T-helper 1 cell treated with Interleukin-12 subunit alpha and Interleukin-12 subunit beta and Interleukin-4 antibody, amounts not matched to agents 30 μg/mL and 1 μg/mL, for 36 hours (primary cell): ENCODE results near the gene ADAMTS15.

Source experiments
- H3K27ac Mint-ChIP-seq: one replicate; pipeline ENCODE4 v1.8.0; 2021; ENCODE audit warnings: mild to moderate bottlenecking, mixed read lengths
- H3K27me3 Mint-ChIP-seq: one replicate; pipeline ENCODE4 v1.8.0; 2021; ENCODE audit warnings: low read depth, mixed read lengths
- H3K36me3 Mint-ChIP-seq: one replicate; pipeline ENCODE4 v1.8.0; 2021; ENCODE audit warnings: low read depth, mixed read lengths
- H3K4me1 Mint-ChIP-seq: one replicate; pipeline ENCODE4 v1.8.0; 2021; ENCODE audit warnings: low read depth, mixed read lengths
- H3K4me3 Mint-ChIP-seq: one replicate; pipeline ENCODE4 v1.8.0; 2021; ENCODE audit warnings: mild to moderate bottlenecking, moderate library complexity, mixed read lengths
- H3K9me3 Mint-ChIP-seq: one replicate; pipeline ENCODE4 v1.8.0; 2021; ENCODE audit warnings: mixed read lengths

The ADAMTS15 gene

GRCh38 chr11:130511765-130512164 is 63.3 kb downstream of the ADAMTS15 start:
- Mint-ChIP-seq H3K4me1 (no peaks in the 10 kb centered on the region), H3K36me3 (no peaks in the 10 kb centered on the region), H3K27ac (no peak overlapping the region), H3K9me3 (peaks cover 13% of the 10 kb centered on the region), H3K4me3 (no peak overlapping the region), H3K27me3 (no peaks in the 10 kb centered on the region)

- Mint-ChIP-seq H3K9me3 (peaks cover 11% of the 10 kb centered on the region), H3K36me3 (no peaks in the 10 kb centered on the region), H3K4me1 (no peaks in the 10 kb centered on the region), H3K4me3 (no peak overlapping the region), H3K27me3 (no peaks in the 10 kb centered on the region), H3K27ac (no peak overlapping the region)
Observed at GRCh38 chr11:130512662-130513061, 64.2 kb downstream of the ADAMTS15 start.

- H3K27ac Mint-ChIP-seq, result no peak overlapping the region
- H3K27me3 Mint-ChIP-seq, result no peaks in the 10 kb centered on the region
- H3K9me3 Mint-ChIP-seq, result peaks cover 6% of the 10 kb centered on the region
- H3K4me3 Mint-ChIP-seq, result no peak overlapping the region
- H3K36me3 Mint-ChIP-seq, result no peaks in the 10 kb centered on the region
- no peaks in the 10 kb centered on the region for H3K4me1 Mint-ChIP-seq
Observed at GRCh38 chr11:130513132-130513531, 64.7 kb downstream of the ADAMTS15 start.

- no peaks in the 10 kb centered on the region for H3K9me3 Mint-ChIP-seq
- no peaks in the 10 kb centered on the region for H3K36me3 Mint-ChIP-seq
- H3K4me3 Mint-ChIP-seq, result no peak overlapping the region
- H3K27ac Mint-ChIP-seq, result no peak overlapping the region
- no peaks in the 10 kb centered on the region for H3K27me3 Mint-ChIP-seq
- no peaks in the 10 kb centered on the region for H3K4me1 Mint-ChIP-seq
Observed at GRCh38 chr11:130514316-130514715, 65.9 kb downstream of the ADAMTS15 start.

- Mint-ChIP-seq H3K4me3 (no peak overlapping the region), H3K36me3 (no peaks in the 10 kb centered on the region), H3K27ac (no peak overlapping the region), H3K9me3 (no peaks in the 10 kb centered on the region), H3K4me1 (no peaks in the 10 kb centered on the region), H3K27me3 (no peaks in the 10 kb centered on the region)
Observed at GRCh38 chr11:130514851-130515250, 66.4 kb downstream of the ADAMTS15 start.

- H3K4me3 Mint-ChIP-seq, result no peak overlapping the region
- H3K27ac Mint-ChIP-seq, result no peak overlapping the region
- no peaks in the 10 kb centered on the region for H3K27me3 Mint-ChIP-seq
Observed at GRCh38 chr11:130515829-130516553, 67.5 kb downstream of the ADAMTS15 start.

GRCh38 chr11:130516554-130517505 is 68.4 kb downstream of the ADAMTS15 start:
- H3K27ac Mint-ChIP-seq, result no peak overlapping the region
- no peaks in the 10 kb centered on the region for H3K27me3 Mint-ChIP-seq
- H3K4me3 Mint-ChIP-seq, result no peak overlapping the region
- no peaks in the 10 kb centered on the region for H3K36me3 Mint-ChIP-seq
- H3K4me1 Mint-ChIP-seq, result no peaks in the 10 kb centered on the region
- no peaks in the 10 kb centered on the region for H3K9me3 Mint-ChIP-seq

More at GRCh38 chr11:130515829-130516553, 67.5 kb downstream of the ADAMTS15 start:
- Mint-ChIP-seq H3K4me1 (no peaks in the 10 kb centered on the region), H3K36me3 (no peaks in the 10 kb centered on the region), H3K9me3 (no peaks in the 10 kb centered on the region)

GRCh38 chr11:130518164-130518680 is 69.8 kb downstream of the ADAMTS15 start:
- Mint-ChIP-seq H3K27ac (no peak overlapping the region), H3K36me3 (no peaks in the 10 kb centered on the region), H3K9me3 (no peaks in the 10 kb centered on the region), H3K4me3 (no peak overlapping the region), H3K27me3 (no peaks in the 10 kb centered on the region), H3K4me1 (no peaks in the 10 kb centered on the region)

GRCh38 chr11:130519128-130519932 is 70.9 kb downstream of the ADAMTS15 start:
- no peaks in the 10 kb centered on the region for H3K36me3 Mint-ChIP-seq
- H3K9me3 Mint-ChIP-seq, result no peaks in the 10 kb centered on the region
- H3K27ac Mint-ChIP-seq, result no peak overlapping the region
- H3K4me1 Mint-ChIP-seq, result no peaks in the 10 kb centered on the region
- H3K27me3 Mint-ChIP-seq, result no peaks in the 10 kb centered on the region
- H3K4me3 Mint-ChIP-seq, result no peak overlapping the region

- Mint-ChIP-seq H3K36me3 (no peaks in the 10 kb centered on the region), H3K27me3 (no peaks in the 10 kb centered on the region), H3K9me3 (no peaks in the 10 kb centered on the region), H3K27ac (no peak overlapping the region), H3K4me3 (no peak overlapping the region), H3K4me1 (no peaks in the 10 kb centered on the region)
Observed at GRCh38 chr11:130520271-130520671, 71.8 kb downstream of the ADAMTS15 start.

- H3K27me3 Mint-ChIP-seq, result no peaks in the 10 kb centered on the region
- H3K4me3 Mint-ChIP-seq, result no peak overlapping the region
- H3K9me3 Mint-ChIP-seq, result no peaks in the 10 kb centered on the region
- H3K36me3 Mint-ChIP-seq, result no peaks in the 10 kb centered on the region
- H3K27ac Mint-ChIP-seq, result no peak overlapping the region
- H3K4me1 Mint-ChIP-seq, result no peaks in the 10 kb centered on the region
Observed at GRCh38 chr11:130522284-130522961, 74.0 kb downstream of the ADAMTS15 start.

GRCh38 chr11:130523166-130523565 is 74.7 kb downstream of the ADAMTS15 start:
- Mint-ChIP-seq H3K4me3 (no peak overlapping the region), H3K27me3 (no peaks in the 10 kb centered on the region), H3K27ac (no peak overlapping the region), H3K4me1 (no peaks in the 10 kb centered on the region), H3K36me3 (no peaks in the 10 kb centered on the region), H3K9me3 (no peaks in the 10 kb centered on the region)

GRCh38 chr11:130523609-130524008 is 75.2 kb downstream of the ADAMTS15 start:
- Mint-ChIP-seq H3K27me3 (no peaks in the 10 kb centered on the region), H3K4me1 (no peaks in the 10 kb centered on the region), H3K4me3 (no peak overlapping the region), H3K36me3 (no peaks in the 10 kb centered on the region), H3K27ac (no peak overlapping the region), H3K9me3 (no peaks in the 10 kb centered on the region)
